Measurements from ENCODE around the gene PLCB4. TPM values are rescaled to one million over a fixed set of nuclear protein-coding genes. Genes with fewer than 3 reads are reported as not detected.

PLCB4 gene
- total RNA-seq, 4 donors from 2014 or later = 4.4 to 11.5 (median 8.7) TPM

DNA sequence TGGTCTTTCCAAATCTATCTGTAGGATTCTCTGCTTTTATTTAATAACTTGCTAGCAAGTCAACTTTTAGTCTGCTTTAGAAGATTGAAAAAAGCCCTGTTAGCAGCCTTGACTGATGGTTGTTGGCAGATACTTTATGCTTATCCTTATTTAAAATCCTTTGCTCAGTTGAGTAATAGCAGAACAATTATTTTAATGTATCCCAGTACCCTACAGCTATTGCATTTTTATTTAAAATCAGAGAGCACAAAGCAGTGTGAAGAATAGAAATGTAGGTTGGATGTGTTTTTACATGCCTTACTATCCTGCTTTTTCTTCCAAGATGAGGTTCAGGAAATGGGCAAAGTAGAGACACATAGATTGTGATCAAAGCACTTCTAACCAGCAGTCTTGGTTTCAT is 298.4 kb downstream of the PLCB4 start:
- TF ChIP-seq, protein P1, sequence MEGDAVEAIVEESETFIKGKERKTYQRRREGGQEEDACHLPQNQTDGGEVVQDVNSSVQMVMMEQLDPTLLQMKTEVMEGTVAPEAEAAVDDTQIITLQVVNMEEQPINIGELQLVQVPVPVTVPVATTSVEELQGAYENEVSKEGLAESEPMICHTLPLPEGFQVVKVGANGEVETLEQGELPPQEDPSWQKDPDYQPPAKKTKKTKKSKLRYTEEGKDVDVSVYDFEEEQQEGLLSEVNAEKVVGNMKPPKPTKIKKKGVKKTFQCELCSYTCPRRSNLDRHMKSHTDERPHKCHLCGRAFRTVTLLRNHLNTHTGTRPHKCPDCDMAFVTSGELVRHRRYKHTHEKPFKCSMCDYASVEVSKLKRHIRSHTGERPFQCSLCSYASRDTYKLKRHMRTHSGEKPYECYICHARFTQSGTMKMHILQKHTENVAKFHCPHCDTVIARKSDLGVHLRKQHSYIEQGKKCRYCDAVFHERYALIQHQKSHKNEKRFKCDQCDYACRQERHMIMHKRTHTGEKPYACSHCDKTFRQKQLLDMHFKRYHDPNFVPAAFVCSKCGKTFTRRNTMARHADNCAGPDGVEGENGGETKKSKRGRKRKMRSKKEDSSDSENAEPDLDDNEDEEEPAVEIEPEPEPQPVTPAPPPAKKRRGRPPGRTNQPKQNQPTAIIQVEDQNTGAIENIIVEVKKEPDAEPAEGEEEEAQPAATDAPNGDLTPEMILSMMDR (IDR thresholded peaks at IDR 0.05; ENCODE audit: low read depth) = no peak

GRCh38 chr20:9367746-9368145 is 298.9 kb downstream of the PLCB4 start:
- TF ChIP-seq, protein P1 (IDR thresholded peaks at IDR 0.05; ENCODE audit: low read depth) = no peak

GRCh38 chr20:9368893-9369292 is 300.0 kb downstream of the PLCB4 start:
- TF ChIP-seq, protein P1 (IDR thresholded peaks at IDR 0.05; ENCODE audit: low read depth) = no peak

- TF ChIP-seq, protein P1 (IDR thresholded peaks at IDR 0.05; ENCODE audit: low read depth) = no peak
Measured at GRCh38 chr20:9369557-9369956, 300.7 kb downstream of the PLCB4 start.

GRCh38 chr20:9374072-9374471 is 305.2 kb downstream of the PLCB4 start:
- TF ChIP-seq, protein P1 (IDR thresholded peaks at IDR 0.05; ENCODE audit: low read depth) = no peak

GRCh38 chr20:9374480-9374879 is 305.6 kb downstream of the PLCB4 start:
- TF ChIP-seq, protein P1 (IDR thresholded peaks at IDR 0.05; ENCODE audit: low read depth) = no peak

DNA sequence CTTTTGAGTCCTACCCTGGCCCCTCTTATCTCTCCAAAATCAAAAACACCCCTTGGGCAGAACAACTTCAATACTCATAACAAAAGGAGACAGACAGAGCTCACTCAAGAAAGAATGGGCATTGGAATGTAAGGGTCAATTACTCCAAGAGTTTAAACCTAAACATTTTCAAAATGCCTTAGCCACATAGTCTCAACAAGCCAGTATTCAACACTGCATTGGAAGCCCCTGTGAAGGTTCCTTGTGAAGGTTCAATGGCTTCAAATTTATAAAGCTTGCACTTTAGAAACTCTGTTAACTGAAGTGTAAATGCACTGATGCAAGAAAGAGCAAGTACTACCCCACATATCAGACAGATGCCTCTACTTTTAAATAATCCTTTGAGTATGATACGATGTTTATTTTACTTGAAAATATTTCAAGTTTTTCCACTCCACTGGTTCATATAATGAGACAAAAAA is 306.4 kb downstream of the PLCB4 start:
- TF ChIP-seq, protein P1 (IDR thresholded peaks at IDR 0.05; ENCODE audit: low read depth) = no peak
